D721Med (cell line): ENCODE measurements around the gene DSC3.
"Not testable (repeated sequence)": the region's sequence is repeated elsewhere in the genome, so short reads cannot be mapped to it uniquely, and the experiment has no call there.

ENCODE experiments used
- DNase-seq: peaks from one replicate; pipeline ENCODE4 v3.0.0; 2011; ENCODE audit warnings: low spot score; ENCODE audit not compliant: insufficient read length
- FAIRE-seq: peaks from 2 replicates; lab custom pipeline; 2011; peaks lifted over from hg19 to GRCh38; lab: Jason Lieb, UNC
- CTCF ChIP-seq: IDR thresholded peaks from 2 replicates; pipeline ENCODE4 v1.5.1; 2012; ENCODE audit warnings: mild to moderate bottlenecking, control low read depth; ENCODE audit not compliant: insufficient read depth; ENCODE audit errors: missing control alignments

Gene DSC3

GRCh38 chr18:31043709-31044108 is 1.2 kb upstream of the DSC3 start:
- no peak for TF ChIP-seq CTCF
- no peak for DNase-seq
- FAIRE-seq: no peak

GRCh38 chr18:31042084-31042405 is 497 bp downstream of the DSC3 start:
- FAIRE-seq (no peak), DNase-seq (no peak)
- TF ChIP-seq CTCF: no peak

- TF ChIP-seq CTCF: no peak
- no peak for DNase-seq
- FAIRE-seq: no peak
These were observed 1.1 kb downstream of the DSC3 start for GRCh38 chr18:31041271-31042083.

- TF ChIP-seq CTCF: no peak
- DNase-seq (no peak), FAIRE-seq (no peak)
These were observed 1.8 kb downstream of the DSC3 start for GRCh38 chr18:31040686-31041270.

GRCh38 chr18:31039426-31039825 is 3.1 kb downstream of the DSC3 start:
- TF ChIP-seq CTCF: no peak
- FAIRE-seq (peak; percentile 16), DNase-seq (no peak)

- not testable (repeated sequence) for FAIRE-seq, DNase-seq
These were observed 4.9 kb downstream of the DSC3 start for GRCh38 chr18:31037686-31038085.

GRCh38 chr18:31034541-31034940 is 8.0 kb downstream of the DSC3 start:
- TF ChIP-seq CTCF: no peak
- peak; percentile 92 for FAIRE-seq
- DNase-seq: no peak
